Measurements from ENCODE around the gene PTPN9. TPM values are rescaled to one million over a fixed set of nuclear protein-coding genes. Genes with fewer than 3 reads are reported as not detected.

PTPN9 gene
- total RNA-seq, 1 donor from 2014 or later: 12.6 TPM

- DNase-seq (ENCODE audit: low read depth): peak; percentile 68
- TF ChIP-seq CTCF (IDR thresholded peaks at IDR 0.05; ENCODE audit: insufficient read depth, low read length, severe bottlenecking): no peak
- no peak for FAIRE-seq
- peaks cover 5% of the 10 kb centered on the region for H3K36me3 ChIP-seq (ENCODE audit: control insufficient read depth, insufficient read depth, low read length)
- no peaks in the 10 kb centered on the region for H3K27me3 ChIP-seq (ENCODE audit: control insufficient read depth, insufficient read depth, low read length)
- no peak overlapping the region for H3K4me3 ChIP-seq (ENCODE audit: low read depth, low read length)
Observed at GRCh38 chr15:75420698-75421097, 158.4 kb downstream of the PTPN9 start.

- Histone ChIP-seq H3K27me3 (ENCODE audit: control insufficient read depth, insufficient read depth, low read length) (no peaks in the 10 kb centered on the region), H3K36me3 (ENCODE audit: control insufficient read depth, insufficient read depth, low read length) (peaks cover 6% of the 10 kb centered on the region), H3K4me3 (ENCODE audit: low read depth, low read length) (no peak overlapping the region)
- TF ChIP-seq CTCF (IDR thresholded peaks at IDR 0.05; ENCODE audit: insufficient read depth, low read length, severe bottlenecking): no peak
- DNase-seq (ENCODE audit: low read depth) (no peak), FAIRE-seq (no peak)
Observed at GRCh38 chr15:75416584-75416983, 162.5 kb downstream of the PTPN9 start.

Other genes starting within 250 kb of the PTPN9 start
- 41.3 and 63.9 TPM in 2 replicates for gene COMMD4, start 243.3 kb downstream of the PTPN9 start, total RNA-seq
- gene NEIL1, start 232.3 kb downstream of the PTPN9 start, total RNA-seq: 6.1 and 6.6 TPM in 2 replicates
- gene MAN2C1, start 210.7 kb downstream of the PTPN9 start, total RNA-seq: 81.4 and 102 TPM in 2 replicates
- 11.6 and 24.6 TPM in 2 replicates for gene SIN3A, start 127.6 kb downstream of the PTPN9 start, total RNA-seq
- 16.1 and 18.8 TPM in 2 replicates for gene SNUPN, start 46.4 kb upstream of the PTPN9 start, total RNA-seq
- 95.0 and 215 TPM in 2 replicates for gene IMP3, start 60.9 kb upstream of the PTPN9 start, total RNA-seq
- 15.0 and 19.8 TPM in 2 replicates for gene SNX33, start 68.6 kb upstream of the PTPN9 start, total RNA-seq
- 0.79 and 6.3 TPM in 2 replicates for gene CSPG4, start 133.5 kb upstream of the PTPN9 start, total RNA-seq